Putamen (tissue), 1 donor: ENCODE results near the gene ZNF428.
"Not testable (repeated sequence)": the region's sequence is repeated elsewhere in the genome, so short reads cannot be mapped to it uniquely, and the experiment has no call there.

Experiments used
- DNase-seq: peaks from one replicate; pipeline ENCODE4 v3.0.0-alpha.2; 2016; ENCODE audit warnings: low spot score

The ZNF428 gene, protein sequence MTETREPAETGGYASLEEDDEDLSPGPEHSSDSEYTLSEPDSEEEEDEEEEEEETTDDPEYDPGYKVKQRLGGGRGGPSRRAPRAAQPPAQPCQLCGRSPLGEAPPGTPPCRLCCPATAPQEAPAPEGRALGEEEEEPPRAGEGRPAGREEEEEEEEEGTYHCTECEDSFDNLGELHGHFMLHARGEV

DNA sequence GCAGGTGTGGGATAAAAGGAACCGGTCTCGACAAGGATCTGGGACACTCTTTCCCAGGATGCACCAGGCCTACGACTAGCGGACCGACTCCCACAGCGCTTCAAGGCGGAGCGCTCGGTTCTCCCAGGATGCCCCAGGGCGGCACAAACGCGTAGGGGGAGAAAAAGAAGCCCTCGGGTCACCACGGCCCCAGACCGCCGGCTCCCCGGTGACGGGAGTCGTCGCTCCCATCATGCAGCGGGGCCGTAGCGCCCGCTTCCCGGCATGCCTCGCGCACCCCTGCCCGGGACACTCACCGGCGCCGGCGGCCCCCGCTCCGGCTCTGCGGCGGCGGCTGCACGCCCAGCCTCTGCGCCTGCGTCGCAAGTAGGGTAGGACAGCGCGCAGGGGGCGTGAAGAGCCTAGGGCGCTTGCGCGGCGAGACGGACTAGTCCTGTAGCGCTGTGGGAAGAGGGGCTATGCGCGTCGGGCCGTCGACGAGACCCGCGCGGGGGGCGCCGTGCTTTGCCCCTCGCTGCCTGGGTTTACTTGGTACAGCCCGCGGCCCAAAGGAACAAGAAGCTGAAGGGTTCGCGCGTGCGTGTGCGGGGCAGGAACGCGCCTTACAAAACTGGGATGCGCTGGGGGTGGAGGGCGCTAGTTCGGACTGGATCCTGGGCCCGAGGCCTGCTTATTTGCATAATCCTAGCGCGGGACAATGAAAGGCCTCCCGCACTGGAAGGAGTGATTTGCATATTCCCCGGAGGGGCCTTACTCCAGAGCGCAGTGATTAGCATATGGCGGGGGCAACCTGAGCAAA lies at the start of gene ZNF428:
ZNF428 (minus strand) TSS at position 368 of the 799 bp plus-strand sequence. CDS start 5,325 bp downstream, outside the sequence.
- DNase-seq: peak; percentile 94

DNA sequence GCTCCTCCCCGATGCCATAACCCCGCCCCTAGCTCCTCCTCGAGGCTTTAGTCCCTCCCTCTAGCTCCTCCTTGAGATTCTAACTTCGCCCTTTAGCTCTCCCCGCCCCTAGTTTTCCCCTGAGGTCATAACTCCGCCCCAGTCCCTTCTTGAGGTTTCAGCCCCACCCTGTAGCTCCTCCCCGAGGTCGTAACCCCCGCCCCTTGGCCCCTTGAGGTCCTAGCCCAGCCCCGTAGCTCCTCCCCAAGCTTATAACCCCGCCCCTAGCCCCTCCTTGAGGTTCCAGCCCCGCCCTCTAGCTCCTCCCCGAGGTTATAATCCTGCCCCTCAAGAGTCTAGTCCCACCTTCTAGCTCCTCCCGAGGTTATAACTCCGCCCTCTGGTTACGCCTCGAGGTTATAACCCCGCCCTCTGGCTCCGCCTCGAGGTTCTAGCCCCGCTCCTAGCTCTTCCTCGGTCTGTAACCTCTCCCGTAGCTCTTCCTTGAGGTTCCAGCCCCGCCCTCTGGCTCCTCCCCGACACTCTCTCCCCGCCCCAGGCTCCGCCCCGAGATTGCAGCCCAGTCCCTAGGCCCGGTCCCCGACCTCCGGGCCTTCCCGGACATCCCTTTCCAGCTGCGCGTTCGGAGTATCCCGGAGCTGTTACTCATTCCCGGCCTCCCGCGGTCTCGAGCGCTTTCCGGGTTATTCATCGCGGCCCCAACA lies 49.1 kb upstream of the ZNF428 start:
- peak; percentile 99 for DNase-seq

DNA sequence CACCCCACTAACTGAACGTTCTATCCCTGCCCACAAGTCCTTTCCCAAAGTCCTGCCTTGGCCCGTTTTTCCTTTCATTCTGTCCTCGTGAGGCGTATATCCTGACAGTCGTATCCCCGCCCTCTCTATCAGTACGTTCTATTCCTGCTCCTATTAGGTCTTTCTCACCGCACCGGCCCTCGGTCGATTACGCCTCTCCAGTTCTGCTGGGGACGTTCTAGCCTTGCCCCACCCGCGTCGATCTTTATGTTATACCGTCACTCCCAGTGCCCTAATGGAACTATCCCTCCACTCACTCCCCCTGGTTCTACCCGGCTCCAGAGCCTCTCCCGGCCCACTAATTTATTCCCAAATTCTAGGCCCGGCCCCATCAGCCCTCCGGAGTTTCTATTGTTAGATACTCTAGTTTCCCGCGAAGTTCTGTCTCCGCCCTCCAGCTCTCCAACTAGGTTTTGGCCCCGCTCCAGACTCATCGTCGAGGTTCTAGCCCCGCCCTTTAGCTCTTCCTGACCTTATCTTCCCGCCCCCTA lies 48.5 kb upstream of the ZNF428 start:
- no peak for DNase-seq

DNA sequence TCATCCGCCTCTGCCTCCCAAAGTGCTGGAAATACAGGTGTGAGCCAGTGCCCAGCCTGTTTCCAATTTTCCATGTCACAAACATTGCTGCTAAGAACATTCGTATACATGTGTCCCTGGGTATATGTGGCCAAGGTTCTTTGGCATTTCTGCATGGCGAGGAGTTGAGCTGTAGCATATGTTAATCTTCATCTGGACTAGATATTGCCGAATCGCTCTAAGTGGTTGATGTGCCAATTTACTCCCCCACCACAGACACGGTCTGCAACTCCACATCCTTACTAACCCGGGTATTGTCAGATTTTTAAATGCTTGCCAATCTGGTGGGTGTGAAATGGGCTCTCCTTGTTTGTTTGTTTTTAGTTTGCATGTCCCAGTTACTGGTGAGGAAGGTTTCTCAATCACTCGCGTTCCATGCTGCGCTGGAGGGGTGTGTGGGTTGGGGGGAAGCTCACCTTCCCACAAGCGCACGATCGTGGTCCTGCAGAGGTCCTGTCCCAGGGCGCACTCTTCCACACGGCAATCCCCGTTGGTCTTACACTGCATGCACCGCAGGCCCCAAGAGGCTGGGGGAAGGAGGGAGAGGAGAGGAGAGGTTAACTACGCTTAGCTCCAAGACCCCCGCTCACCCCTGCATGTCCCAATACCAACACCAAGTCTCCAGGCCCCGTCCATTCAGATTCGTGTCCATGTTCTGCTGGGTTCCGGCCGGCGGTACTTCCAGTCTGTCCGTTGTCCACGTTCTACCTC lies 47.9 kb upstream of the ZNF428 start:
- DNase-seq: no peak

DNA sequence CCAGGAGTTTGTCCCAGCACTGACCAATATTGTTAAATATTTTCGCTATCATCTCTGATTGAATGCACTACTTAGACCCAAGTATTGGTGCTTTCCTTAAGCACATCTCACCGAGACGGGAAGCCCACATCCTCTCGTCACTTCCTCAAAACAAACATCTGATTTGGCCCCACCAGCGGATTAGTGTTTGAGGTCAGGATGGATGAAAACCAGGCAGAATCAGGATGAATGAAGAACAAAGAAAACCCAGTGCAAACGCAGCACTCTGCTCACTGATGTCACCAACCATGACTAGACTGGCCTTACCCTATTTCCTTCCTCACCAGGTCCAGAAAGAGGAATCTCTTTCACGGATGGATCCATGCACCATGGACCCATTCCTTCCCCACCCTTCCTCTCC lies 44.6 kb upstream of the ZNF428 start:
- DNase-seq: no peak

DNA sequence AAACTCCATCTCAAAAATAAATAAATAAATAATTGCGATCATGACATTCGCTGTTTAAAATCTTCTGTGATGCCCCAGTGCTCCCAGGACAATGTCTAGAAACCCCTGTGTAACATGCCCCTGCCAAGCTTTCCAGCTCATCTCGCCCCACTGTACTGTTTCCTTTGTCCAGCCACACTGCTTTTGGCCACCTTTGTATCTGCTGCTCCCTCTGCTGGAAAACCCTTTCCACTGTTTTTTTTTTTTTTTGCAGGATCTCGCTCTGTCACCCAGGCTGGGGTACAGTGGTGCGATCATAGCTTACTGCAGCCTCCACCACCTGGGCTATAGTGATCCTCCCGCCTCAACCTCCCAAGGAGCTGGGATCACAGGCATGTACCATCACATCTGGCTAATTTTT lies 43.1 kb upstream of the ZNF428 start:
- DNase-seq: no peak

DNA sequence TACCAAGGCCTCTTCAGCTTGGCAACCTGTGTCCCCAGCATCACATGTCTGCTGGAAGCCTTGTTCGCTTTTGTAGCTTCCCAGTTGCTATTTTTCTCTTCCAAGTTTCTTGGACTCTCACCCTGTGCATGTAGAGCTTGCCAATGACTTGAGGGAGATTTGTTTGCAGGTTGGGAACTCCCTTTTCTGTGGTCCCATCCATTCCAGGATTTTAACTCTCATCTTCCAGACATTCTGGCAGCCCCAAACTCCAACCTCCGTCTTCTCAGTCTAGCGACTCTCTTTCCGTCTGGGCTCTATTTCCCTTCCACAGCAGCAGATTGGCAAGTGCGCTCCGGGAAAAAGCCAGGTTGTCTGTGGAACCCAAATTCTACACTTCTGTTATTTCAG lies 41.5 kb upstream of the ZNF428 start:
- no peak for DNase-seq

DNA sequence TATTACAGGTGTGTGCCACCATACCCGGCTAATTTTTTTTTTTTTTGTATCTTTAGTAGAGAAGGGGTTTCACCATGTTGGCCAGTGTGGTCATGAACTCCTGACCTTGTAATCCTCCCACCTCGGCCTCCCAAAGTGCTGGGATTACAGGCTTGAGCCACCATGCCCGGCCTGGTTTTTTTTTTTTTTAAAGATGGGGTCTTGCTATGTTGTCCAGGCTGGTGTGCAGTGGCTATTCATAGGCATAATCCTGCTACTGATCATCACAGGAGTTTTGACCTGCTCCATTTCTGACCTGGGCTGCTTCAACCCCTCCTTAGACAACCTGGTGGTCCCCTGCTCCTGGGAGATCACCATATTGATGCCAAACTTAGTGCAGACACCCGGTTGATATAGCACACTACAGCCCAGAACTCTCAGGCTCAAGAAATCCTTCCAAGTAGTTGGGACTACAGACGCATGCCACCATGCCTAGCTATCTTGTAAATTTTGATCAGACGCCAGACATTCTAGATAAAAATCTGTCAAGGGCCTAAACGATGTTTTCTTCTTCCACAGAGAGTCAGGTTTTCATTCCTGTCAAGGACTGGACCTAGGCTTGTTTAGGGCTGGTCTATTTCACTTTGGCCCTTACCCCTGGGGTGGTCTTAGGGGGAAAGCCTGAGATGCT lies 41.0 kb upstream of the ZNF428 start:
- no peak for DNase-seq

DNA sequence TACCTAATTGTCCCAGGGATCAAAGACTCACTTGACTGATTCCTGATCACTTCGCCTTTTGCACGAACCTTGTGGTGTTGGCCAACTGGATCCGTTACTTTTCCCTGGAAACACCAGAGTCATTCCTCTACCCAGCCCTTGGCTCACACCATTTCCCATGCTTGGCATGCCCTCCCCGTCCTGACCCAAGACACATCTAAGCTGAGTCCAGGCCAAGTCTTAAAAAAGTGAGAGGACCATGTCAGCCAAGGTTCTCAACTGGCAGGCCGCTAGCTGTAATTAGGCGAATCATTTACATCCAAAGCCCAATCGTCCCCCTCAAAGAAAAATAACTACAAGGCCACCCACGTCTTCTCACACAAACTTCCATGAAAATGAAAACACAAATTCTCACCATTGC lies 39.1 kb upstream of the ZNF428 start:
- no peak for DNase-seq

DNA sequence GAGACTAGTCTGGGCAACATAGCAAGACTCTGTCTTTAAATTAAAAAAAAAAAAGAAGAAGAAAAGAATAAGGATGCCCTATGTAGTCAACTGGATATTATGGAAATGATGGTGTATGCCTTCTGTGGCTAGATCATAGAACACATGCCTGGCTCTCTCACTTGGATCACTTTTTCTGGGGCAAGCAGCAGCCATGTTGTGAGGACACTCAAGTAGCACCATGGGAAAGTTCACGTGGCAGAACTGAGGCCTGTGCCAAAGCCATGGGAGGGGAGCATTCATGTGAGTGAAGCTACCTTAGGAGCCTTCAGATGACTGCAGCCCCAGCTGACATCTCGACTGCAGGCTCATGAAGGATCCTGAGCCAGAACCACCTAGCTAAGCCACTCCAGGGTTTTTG lies 38.6 kb upstream of the ZNF428 start:
- DNase-seq: no peak

DNA sequence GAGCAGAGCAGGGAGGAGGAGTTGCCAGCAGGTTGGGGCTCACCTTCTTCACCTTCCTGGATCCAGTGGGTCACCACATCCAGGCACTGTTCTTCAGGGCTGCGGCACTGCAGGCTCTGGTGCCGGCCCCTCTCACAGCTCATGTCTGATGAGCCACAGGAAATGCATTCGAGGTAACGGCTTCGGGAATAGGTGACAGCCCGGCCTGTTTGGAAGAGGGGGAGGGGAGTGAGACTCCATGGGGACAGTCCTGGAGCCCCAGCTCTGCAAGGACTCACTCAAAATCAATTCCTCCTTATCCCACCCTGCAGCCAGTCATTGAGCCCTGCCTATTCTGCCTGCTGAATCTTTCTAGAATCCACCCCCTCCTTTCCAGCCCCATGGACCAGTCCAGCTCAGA lies 37.0 kb upstream of the ZNF428 start:
- no peak for DNase-seq

DNA sequence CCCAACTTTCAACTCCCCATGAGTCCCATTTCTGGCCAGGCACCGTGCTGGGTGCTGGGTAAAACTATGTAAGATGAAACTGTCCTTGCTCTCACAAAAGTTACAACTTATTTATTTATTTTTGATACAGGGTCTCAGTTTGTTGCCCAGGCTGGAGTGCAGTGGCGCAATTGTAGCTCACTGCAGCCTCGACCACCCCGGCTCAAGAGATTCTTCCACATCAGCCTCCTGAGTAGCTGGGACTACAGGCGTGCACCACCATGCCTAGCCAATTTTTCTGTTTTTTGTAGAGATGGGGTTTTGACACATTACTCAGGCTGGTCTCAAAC lies 33.1 kb upstream of the ZNF428 start:
- no peak for DNase-seq

DNA sequence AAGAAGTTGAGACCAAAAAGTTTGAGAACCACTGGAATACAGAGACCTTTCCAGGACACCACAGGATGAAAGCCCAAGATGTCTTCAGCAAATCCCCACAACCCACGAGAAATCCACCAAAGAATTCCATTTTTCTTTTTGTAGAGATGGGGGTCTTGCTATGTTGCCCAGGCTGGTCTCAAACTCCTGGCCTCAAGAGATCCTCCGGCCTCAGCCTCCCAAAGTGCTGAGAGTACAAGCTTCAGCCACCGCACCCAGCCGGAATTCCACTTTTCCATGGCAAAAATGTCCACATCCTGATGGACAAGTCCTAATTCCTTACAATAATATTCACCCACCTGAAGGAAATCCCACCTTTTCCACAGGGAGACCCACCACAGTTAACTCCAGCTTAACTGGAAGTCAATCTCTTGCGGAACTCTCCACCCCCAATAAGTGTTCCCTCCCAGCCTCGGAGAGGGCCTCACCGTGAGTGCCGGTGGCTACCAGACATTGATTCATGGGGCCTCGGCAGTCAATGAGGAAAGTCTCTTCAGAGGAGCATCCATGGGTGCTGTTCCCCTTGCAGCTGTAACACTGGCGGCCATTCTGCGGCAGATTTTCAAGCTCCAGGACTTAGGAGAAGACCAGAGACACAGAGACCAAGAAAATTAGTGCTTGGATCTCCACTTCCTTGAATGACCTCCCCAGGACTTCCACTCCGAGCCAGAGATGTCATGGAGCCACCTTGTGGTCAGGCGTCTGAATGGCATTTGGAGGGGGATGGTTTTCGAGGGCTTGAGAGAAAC lies 32.5 kb upstream of the ZNF428 start:
- peak; percentile 81 for DNase-seq

DNA sequence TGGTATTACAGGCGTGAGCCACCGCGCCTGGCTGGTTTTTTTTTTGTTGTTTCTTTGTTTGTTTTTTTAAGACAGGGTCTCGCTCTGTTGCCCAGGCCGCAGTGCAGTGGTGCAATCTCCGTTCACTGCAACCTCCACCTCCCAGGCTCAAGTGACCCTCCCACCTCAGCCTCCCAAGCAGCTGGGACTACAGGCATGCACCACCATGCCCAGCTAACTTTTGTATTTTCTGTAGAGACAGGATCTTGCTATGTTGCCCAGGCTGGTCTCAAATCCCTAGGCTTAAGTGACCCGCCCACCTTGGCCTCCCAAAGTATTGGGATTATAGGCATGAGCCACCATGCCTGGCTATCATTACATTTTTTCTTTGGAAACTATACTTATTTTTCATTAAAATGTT lies 30.8 kb upstream of the ZNF428 start:
- DNase-seq: not testable (repeated sequence)

DNA sequence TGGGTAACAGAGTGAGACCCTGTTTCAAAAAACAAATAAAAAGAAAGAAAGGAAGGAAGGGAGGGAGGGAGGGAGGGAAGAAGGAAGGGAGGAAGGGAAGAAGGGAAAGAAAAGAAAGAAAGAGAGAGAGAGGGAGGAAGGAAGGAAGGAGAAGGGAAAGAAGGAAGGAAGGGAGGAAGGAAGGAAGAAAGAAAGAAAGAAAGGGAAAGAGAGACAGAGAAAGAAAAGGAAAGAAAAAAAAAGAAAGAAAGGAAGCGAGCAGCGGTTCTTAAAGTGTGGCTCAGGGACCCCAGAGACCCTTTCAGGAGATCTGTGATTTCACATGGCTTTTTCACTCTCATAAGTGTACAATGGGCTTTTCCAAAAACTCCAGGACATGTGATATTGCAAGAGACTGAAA lies 30.1 kb upstream of the ZNF428 start:
- no peak for DNase-seq

DNA sequence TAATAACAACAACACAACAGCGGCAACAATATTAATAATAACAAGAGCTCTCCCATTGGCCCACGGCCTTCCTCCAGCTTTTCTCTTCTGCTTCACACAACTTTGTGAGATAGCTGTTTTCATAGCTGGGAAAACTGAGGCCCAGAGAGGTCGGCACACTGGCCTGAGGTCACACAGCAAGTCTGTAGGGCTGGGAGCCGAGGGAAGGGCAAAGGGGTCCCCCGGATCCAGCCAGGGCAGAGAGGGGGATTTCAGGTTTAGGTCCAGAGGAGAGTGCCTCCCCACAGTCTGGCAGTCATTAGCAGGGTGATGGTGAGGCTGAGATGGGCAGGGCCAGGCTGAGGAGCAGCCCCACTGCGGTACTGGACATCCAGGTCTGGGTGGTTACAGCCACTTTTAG lies 29.2 kb upstream of the ZNF428 start:
- no peak for DNase-seq

DNA sequence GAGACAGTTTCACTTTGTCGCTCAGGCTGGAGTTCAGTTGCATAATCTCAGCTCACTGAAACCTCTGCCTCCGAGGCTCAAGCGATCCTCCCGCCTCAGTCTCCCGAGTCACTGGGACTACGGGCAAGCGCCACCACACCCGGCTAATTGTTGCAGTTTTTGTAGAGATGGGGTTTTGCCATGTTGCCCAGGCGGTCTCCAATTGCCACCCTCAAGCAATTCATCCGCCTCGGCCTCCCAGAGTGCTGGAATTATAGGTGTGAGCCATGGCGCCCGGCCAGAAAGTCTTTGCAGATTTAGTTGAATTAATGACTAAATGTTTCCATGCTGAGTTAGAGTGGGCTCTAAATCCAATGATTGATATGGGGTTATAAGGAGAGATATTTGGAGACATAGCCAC lies 24.8 kb upstream of the ZNF428 start:
- DNase-seq: no peak

DNA sequence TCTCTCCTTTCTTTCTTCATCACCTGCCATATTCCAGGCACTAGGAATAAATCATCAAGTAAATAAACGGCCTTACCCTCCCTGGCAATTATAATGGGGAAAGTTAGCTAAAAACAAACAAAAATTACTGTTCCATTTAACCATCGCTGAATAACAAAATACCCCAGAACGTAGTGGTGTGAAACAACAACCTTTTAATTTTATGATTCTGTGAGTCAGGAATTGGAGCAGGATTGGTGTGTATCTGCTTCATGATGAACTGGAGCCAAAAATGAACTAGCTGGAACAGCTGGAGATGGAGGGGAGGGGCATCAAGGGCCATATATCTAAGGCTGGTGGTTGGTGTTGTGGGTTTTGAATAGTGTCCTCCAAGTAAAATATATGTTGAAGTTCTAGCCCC lies 23.9 kb upstream of the ZNF428 start:
- no peak for DNase-seq

DNA sequence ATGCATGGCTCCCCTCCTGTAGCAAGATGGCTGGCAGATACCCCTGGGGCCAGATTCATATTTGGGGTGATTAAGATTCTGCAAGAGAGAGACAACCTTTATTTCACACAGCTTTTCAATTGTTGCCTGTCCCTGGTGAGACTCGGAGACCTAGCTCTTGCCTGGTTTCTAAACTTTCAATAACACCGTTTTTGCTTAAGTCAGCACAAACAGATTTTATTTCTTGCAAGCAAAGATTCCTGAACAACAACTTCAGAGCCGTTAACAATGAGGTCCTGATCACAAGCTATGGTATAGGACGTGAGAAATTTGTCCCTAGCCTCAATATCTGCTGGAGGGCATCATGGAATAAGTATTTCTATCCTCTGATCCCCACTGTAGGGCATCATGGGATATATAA lies 23.1 kb upstream of the ZNF428 start:
- DNase-seq: no peak

DNA sequence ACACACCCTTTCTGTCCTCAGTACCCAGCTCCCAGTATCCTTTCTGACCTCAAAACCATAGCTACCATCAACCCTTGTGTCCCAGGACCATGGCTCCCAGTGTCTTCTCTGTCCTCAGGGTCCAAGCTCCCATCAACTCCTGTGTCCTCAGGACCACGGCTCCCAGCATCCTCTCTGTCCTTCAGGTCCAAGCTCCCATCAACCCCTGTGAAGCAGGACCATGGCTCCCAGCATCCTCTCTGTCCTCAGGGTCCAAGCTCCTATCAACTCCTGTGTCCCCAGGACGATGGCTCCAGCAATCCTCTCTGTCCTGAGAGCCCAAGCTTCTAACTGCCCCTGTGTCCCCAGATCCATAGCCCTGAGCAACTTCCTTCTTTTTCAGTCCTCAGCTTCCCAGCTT lies 21.9 kb upstream of the ZNF428 start:
- no peak for DNase-seq

DNA sequence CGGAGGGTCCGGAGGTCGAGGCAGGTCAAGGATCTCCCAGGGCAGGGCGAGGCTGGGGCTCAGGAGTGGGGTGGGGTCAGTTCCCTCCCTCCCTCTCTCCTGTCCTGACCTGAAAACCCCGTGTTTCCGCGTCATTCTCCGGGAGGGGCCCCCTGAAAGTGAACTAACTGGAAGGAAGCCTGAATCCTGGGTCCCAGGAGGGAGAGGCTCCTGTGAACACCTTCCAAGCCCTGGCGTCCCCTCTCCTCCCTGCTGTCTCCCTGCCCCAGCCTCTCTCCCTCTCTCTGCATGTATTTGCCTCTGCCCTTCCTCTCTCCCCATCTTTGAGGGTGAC lies 21.0 kb upstream of the ZNF428 start:
- no peak for DNase-seq
